MM.1S (cell line): Measurements from ENCODE around the gene CDK9.

ENCODE experiments used
- CTCF ChIP-seq: fragments of 300-600 bp; sonication (generic); IDR thresholded peaks from 2 replicates; pipeline ENCODE4 v1.5.1; 2016; ENCODE audit warnings: antibody characterized with exemption, low read length, mixed read lengths
- EZH2 ChIP-seq: fragments of 300-600 bp; sonication (generic); optimal IDR thresholded peaks from 2 replicates; pipeline ENCODE3; 2017; ENCODE audit warnings: low read depth, mild to moderate bottlenecking, antibody characterized with exemption, low read length, mixed read lengths
- EZH2phosphoT487 ChIP-seq: fragments of 300-600 bp; sonication (generic); IDR thresholded peaks from 2 replicates; pipeline ENCODE4 v1.6.1; 2018; ENCODE audit warnings: antibody characterized with exemption, low read length

GRCh38 chr9:127751269-127752054, 34.4 kb upstream of the CDK9 start:
- TF ChIP-seq CTCF (no peak), EZH2phosphoT487 (no peak), EZH2 (no peak)
